Epithelial cell of esophagus (primary cell): ENCODE data around the gene RALGPS2.

Experiments
- DNase-seq: peaks from one replicate; pipeline ENCODE4 v3.0.0; 2010; ENCODE audit warnings: low read depth
- H3K4me3 ChIP-seq: 2 replicates; pipeline ENCODE4 v1.5.1; 2011; ENCODE audit warnings: mild to moderate bottlenecking, low read length, control low read depth
- TF ChIP-seq, protein P1 (sequence below): IDR thresholded peaks from 2 replicates; pipeline ENCODE4 v1.5.1; 2011; ENCODE audit warnings: low read depth, mild to moderate bottlenecking, low read length, control low read depth, inconsistent platforms; ENCODE audit not compliant: insufficient read depth; ENCODE audit errors: missing control alignments

RALGPS2 gene

DNA sequence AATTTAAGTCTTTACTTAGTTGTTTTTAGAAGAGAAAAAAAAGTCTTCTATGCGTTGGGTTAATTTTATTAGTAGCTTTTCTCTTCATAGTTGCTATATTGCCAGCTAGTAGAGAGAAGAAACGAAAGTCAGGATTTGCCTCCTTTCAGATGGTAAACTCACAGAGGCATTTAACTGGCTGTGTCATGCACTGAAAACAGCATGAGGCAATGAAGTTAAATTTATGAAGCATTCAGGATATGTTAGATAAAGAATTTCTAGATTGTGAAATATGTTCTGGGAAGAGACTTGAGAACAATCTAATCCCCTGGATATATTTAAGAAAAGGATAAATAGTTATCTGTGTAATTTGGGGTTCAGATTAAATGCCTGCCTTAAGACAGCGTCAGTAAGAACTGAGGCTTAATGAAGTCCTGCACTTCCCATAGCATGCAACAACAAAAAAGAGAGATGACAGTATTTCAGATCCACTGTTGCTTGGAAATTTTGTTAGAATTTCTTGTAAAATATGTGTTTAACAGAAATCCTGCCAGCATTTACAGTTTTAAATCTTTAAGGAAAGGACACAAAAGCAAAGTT is 144.2 kb downstream of the RALGPS2 start:
- no peak for DNase-seq
- TF ChIP-seq, protein P1, sequence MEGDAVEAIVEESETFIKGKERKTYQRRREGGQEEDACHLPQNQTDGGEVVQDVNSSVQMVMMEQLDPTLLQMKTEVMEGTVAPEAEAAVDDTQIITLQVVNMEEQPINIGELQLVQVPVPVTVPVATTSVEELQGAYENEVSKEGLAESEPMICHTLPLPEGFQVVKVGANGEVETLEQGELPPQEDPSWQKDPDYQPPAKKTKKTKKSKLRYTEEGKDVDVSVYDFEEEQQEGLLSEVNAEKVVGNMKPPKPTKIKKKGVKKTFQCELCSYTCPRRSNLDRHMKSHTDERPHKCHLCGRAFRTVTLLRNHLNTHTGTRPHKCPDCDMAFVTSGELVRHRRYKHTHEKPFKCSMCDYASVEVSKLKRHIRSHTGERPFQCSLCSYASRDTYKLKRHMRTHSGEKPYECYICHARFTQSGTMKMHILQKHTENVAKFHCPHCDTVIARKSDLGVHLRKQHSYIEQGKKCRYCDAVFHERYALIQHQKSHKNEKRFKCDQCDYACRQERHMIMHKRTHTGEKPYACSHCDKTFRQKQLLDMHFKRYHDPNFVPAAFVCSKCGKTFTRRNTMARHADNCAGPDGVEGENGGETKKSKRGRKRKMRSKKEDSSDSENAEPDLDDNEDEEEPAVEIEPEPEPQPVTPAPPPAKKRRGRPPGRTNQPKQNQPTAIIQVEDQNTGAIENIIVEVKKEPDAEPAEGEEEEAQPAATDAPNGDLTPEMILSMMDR = no peak
- no peak overlapping the region for H3K4me3 ChIP-seq

DNA sequence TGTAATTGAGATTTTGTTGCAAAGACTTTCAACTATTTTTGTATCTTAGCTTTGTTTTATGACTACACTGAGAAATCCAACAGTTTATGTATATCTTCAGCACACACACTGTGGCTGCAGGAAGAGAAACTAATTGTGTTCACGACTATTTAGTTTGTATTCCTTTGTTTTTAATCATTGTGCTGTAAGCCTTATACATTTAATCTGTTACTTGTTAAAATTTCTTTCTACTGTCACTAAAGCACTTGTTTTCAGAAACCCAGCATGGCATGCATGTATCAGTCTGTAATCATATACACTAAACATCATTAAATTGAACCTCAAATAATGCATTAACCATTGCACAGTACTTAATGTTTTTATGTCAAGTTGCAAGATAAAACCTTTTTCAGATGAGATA is 145.2 kb downstream of the RALGPS2 start:
- TF ChIP-seq, protein P1 = no peak
- no peak overlapping the region for H3K4me3 ChIP-seq
- DNase-seq = no peak

DNA sequence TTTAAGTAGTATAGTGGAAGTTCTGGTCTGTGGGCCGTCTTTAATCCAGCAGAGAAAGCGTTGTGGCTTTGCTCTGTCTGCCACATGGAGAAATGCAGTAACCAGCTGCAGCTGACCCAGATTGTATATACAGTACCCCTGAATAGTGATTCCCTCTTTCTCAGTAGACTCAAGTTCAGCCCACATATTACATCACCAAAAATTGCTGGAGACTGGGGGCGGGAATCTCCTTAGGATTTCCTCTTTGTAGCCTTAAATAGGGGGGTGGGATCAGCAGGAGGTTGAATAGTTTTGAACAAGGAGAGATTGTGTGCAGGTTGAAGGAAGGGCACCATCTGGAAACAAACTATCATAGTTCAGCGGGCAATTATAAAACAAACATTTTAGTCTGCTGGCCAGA is 145.9 kb downstream of the RALGPS2 start, which contains the start of gene ANGPTL1:
Gene ANGPTL1 (minus strand): TSS at position 134 of the 400 bp plus-strand sequence. CDS start 5,301 bp downstream, outside the sequence.
- no peak for DNase-seq
- TF ChIP-seq, protein P1 = no peak
- no peak within 1 kb of the TSS for H3K4me3 ChIP-seq

DNA sequence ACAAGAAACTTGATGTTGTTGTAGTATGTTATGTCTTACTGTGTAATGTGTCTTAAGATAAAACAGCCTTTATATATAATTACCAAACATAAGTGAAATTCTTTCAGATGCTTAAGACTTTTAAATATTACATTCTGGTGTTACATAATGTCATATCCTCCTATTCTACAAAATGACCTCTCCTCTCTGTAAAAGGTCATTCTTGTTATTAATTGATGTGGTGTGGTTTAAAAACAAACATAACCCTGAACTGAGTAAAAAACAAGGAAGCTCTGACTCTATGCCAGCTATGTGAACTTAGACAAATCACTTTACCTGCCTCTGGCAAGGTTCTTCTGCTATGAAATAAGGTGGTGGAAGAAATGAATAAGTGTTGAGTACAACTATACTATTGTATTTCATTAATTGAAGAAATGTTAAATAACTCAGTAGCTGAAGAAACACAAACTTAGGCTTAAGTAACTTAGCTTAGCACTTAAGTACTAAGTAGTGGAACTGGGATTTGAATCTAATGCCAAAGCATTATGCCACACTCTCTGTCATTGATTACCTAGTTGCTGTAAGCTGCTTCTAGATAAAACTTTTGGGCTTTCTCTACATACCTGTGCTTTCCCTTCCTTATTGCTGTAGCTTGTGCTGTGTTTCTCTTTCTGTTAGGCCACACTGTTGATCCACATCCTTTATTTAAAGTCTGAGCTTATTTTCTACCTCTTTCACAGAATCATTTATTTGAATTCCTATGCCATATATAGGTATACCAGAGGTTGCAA is 146.7 kb downstream of the RALGPS2 start:
- DNase-seq = no peak
- TF ChIP-seq, protein P1 = no peak
- H3K4me3 ChIP-seq = no peak overlapping the region

DNA sequence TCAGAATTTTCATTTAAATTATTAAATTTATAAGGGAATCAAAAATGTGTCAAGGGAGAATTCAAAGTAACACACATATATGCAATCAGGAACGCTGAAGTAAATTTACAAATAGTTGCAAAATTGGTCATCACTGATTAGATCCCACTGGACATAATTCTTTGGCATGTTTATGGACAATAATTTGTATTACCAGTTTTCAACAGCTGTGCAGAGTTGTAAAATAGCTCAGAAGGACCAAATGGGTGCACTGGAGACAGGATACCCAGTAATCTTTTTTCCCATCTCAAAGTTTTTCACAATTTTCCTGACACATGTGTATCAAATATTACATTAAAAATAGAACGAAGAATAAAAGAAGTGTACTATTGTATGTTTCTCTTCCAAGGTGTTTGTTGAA is 149.9 kb downstream of the RALGPS2 start:
- DNase-seq = no peak
- H3K4me3 ChIP-seq = no peak overlapping the region
- TF ChIP-seq, protein P1 = no peak

DNA sequence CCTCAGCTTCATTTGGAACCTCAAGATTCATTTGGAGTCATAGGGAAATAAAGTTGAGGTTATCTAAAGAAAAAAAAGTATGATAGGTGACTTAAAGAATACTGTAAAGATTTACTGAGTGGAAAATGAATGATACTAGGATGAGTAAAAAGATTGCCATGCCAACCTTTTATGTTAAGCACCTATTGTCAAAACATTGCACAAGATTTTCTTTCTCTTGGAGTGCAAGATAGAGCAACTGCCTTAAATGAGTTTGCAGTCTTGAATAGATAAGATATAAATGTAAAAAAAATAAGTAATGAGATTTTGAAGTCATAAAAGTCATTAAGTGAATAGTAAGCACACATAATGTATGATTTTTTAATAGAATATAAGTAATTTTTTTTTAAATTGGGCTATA is 150.9 kb downstream of the RALGPS2 start:
- no peak overlapping the region for H3K4me3 ChIP-seq
- TF ChIP-seq, protein P1 = no peak
- peak; percentile 21 for DNase-seq
